ENCODE measurements around the gene EGFL6.

DNA sequence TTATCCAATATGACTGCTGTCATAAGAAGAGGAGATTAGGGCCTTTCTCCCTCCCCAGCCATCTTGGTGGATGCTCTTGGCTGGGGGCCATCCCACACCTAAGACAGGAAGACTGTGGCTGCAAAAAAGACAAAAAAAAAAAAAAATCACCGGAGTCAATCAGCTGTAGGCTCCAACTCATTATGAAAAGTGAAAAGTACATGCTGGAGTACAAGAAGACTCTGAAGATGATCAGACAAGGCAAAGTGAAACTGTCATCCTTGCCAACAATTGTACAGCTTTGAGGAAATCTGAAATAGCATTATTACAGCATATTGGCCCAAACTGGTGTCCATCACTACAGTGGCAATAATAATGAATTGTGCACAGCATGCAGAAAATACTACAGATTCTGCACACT lies 5.2 kb downstream of the EGFL6 start:
- TF ChIP-seq POLR2A (IDR thresholded peaks at IDR 0.05; ENCODE audit: low read depth, low read length) (no peak), POLR2AphosphoS5 (IDR thresholded peaks at IDR 0.05; ENCODE audit: low read depth, low read length) (no peak), TAF1 (IDR thresholded peaks at IDR 0.05; ENCODE audit: borderline replicate concordance, low read depth, low read length) (no peak)

Measured in GM12892 (cell line).